HG02642 (cell line): ENCODE results near the gene BPIFB1.

Source experiments
- ATAC-seq: cut with Tn5 transposase; IDR thresholded peaks from one replicate; pipeline ENCODE4 v1.9.1; 2021; ENCODE audit warnings: mild to moderate bottlenecking; ENCODE audit not compliant: unreplicated experiment, poor library complexity

BPIFB1 gene

DNA sequence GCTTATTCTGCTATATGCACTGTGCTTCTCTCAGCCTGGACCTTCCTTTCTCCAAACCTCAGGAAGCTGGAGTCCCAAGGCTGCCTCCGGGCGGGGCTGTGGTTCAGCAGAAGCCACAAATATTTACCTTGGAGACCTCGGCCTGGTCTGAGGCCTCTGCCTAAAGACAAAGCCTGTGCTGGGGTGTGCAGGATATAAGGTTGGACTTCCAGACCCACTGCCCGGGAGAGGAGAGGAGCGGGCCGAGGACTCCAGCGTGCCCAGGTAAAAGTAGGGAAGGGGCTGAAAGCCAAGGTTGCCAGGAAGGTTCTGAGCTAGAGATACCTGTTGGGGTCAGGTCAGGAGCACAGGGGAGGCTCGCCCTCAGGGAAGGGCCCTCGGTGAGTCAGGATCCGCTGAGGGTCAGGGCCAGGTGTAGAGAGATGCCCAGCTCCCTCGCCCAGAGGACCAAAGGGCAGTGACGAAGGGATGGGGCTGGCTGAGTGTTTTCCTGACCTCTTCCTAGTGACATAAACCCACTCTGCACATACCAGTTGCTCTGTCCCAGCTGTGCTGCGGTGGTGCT lies at the start of gene BPIFB1:
Gene BPIFB1 (plus strand): TSS at position 224 of the 565 bp plus-strand sequence. CDS start 2,860 bp downstream, outside the sequence.
- ATAC-seq = no peak

DNA sequence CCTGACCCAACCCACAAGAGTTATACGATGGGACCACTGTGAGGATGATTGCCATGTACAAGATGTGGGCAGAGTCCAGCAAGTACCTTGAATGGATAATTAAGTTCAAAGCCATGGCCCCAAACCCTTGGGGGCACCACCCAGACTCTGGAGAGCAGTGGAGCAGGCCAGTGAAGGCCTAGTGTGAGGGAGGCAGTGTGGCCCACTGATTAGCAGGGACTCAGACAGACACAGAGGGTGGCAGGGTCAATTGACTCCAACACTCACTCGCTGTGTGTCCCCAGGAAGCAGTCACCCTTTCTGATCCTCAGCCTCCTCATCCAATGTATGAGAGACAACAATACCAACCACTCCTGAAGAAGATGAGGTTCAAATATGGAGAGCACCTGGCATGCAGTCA lies 49.0 kb upstream of the BPIFB1 start:
- ATAC-seq = no peak

DNA sequence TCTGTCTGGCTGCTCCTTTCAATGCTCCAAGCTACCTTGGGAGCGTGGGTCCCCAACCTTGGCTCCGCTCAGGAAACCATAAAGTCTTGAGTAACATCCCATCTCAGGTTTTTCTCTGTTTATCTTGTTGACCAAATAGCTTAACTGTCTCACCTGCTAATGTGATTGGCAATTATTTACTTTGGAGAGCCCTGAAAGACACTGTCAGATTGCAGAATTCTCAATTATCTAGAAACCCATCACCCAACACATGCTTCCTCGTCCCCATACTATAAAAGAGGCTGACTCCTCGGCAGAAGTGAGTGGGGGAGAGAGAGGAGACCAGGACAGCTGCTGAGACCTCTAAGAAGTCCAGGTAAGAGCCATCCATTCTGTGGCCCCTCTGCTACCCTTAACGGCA lies 47.3 kb upstream of the BPIFB1 start, which contains the start of gene BPIFA1:
Gene BPIFA1 (plus strand): TSS at position 301 of the 400 bp plus-strand sequence. CDS start 1,716 bp downstream, outside the sequence.
- ATAC-seq = no peak

- ATAC-seq = no peak
Observed at GRCh38 chr20:33236351-33236750, 46.7 kb upstream of the BPIFB1 start.

- ATAC-seq = no peak
Observed at GRCh38 chr20:33237989-33238388, 45.0 kb upstream of the BPIFB1 start.

GRCh38 chr20:33239418-33239817 lies 43.6 kb upstream of the BPIFB1 start:
- no peak for ATAC-seq

- no peak for ATAC-seq
Observed at GRCh38 chr20:33239979-33240736, 42.9 kb upstream of the BPIFB1 start.

GRCh38 chr20:33240923-33241322 lies 42.1 kb upstream of the BPIFB1 start:
- no peak for ATAC-seq

GRCh38 chr20:33242319-33243100 lies 40.5 kb upstream of the BPIFB1 start:
- ATAC-seq = no peak

- no peak for ATAC-seq
Observed at GRCh38 chr20:33246077-33246476, 36.9 kb upstream of the BPIFB1 start.

GRCh38 chr20:33249456-33249855 lies 33.6 kb upstream of the BPIFB1 start:
- ATAC-seq = no peak

DNA sequence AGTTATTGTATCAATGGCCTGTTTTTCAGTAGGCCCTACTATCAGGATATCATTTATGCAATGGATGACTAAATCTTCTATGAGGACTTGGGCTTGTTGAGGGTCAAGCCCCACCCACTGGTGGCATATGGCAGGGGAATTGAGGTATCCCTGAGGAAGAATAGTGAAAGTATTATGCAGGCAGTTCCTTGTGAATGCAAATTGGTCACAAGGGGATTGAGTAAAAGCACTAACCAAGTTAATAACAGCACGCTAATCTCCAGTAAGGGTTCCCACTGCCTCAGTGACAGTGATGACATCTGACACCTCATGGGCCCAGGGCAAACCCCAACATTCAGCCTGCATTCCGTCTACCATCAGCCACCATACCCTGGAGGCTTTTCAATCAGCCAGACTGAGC lies 32.3 kb upstream of the BPIFB1 start:
- no peak for ATAC-seq

DNA sequence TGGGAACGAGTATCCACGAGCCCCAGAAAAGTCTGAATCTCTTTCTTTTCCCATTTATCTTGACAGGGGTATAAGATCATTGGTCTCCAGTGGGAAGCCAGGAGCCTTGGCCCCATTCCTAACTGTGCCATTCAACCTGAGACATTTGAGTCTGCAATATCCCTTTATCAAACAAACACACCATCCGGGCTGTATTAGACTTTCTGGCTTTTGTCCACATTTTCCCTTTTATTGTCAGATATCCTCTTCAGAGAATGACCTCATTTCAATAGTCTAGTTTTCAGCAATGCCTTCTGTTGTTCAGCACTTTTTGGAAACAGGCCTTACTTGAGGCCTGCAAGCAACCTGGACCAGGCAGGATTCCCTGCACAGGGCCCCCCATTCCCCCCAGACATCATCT lies 31.5 kb upstream of the BPIFB1 start:
- no peak for ATAC-seq

DNA sequence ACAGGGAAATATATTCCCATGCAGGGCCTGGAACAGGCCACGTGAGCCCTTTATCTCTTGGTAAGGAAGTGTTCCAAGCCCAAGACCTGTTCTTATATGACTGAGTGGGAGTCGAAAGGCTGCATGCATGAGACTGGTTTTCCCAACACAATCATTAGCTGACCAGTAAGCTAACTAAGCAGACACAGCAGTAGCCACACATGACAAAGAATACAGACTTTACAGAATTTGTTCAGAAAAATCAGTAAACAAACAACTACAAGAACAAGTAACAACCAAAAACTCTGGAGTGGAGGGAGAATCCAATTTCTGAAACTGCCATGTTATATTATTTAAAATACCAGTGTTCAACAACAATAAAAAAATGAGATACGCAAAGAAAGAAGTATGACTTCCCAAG lies 30.6 kb upstream of the BPIFB1 start:
- no peak for ATAC-seq

- no peak for ATAC-seq
Observed at GRCh38 chr20:33255005-33255404, 28.0 kb upstream of the BPIFB1 start.

DNA sequence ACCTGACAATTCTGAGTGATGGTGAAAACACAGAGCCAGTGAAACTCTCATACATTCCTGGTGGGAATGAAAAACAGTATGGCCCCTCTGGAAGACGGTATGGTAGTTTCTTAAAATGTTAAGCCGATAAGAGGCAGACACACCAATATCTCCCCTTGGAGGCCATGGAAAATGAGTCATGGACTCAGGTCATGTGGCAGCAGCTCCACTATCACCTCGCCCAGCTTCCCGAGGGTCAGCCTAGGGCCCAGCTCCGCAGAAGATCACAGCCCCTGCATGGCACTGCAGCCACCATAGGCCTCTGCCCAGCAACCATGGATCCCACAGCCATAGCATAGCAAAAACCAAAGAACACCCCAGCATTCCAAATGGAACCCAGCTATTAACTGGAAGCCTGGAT lies 25.8 kb upstream of the BPIFB1 start:
- no peak for ATAC-seq

GRCh38 chr20:33259371-33259770 lies 23.6 kb upstream of the BPIFB1 start:
- ATAC-seq = no peak

GRCh38 chr20:33261465-33261864 lies 21.5 kb upstream of the BPIFB1 start:
- no peak for ATAC-seq

DNA sequence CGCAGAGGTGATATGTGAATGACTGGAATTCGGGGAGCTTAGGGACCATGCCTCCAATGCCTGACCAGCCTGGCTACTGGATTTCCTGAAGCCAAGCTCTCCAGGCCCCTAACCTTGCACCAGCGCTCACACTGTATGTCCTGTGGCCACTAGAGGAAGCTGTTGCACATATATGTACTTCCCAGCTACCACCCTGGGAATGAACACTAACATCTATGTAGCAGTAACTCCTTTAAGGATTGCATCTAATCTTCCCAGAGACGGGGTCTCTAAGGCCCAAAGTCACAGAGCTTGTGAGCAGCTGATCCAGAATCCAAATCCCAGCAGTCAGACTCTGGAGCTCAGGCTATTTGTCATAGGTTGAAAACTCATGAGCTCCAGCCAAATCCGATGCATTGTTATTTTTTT lies 20.4 kb upstream of the BPIFB1 start:
- ATAC-seq = no peak

GRCh38 chr20:33263784-33264183 lies 19.2 kb upstream of the BPIFB1 start:
- ATAC-seq = no peak

- no peak for ATAC-seq
Observed at GRCh38 chr20:33267701-33268100, 15.3 kb upstream of the BPIFB1 start.
